ENCODE measurements around the gene KNTC1. TPM values are rescaled to one million over a fixed set of nuclear protein-coding genes. Genes with fewer than 3 reads are reported as not detected.
"Not testable (repeated sequence)": the region's sequence is repeated elsewhere in the genome, so short reads cannot be mapped to it uniquely, and the experiment has no call there.

The KNTC1 gene
- total and polyA plus RNA-seq, 7 experiments from 2014 or later: 4.0 to 102 (median 30.9) TPM

GRCh38 chr12:122563361-122563760, 36.3 kb downstream of the KNTC1 start:
- no peak for ATAC-seq
- ChIA-PET POLR2A (no interaction called here), CTCF (no interaction called here)
- no peaks in the 10 kb centered on the region for H3K4me1 Mint-ChIP-seq
- H3K9me3 ChIP-seq (ENCODE audit: control insufficient read depth in 2 of 3, low read length in 3 of 3): no peaks in the 10 kb centered on the region
- H3K27ac Mint-ChIP-seq: no peak overlapping the region
- no peak overlapping the region for H3K4me3 ChIP-seq (ENCODE audit: low read length)
- H3K27me3 ChIP-seq (ENCODE audit: control insufficient read depth in 2 of 2, insufficient read depth in 2 of 2, low read length in 2 of 2): no peaks in the 10 kb centered on the region
- H3K9me3 Mint-ChIP-seq: peaks cover 0 to 2% (median 0%) of the 10 kb centered on the region in 11 donors
- H3K27me3 Mint-ChIP-seq: no peaks in the 10 kb centered on the region
- peaks cover 6 to 32% (median 15%) of the 10 kb centered on the region in 5 donors for H3K36me3 Mint-ChIP-seq
- H3K27ac ChIP-seq (ENCODE audit: low read depth, low read length): no peak overlapping the region
- no peak overlapping the region for H3K4me3 Mint-ChIP-seq
- H3K36me3 ChIP-seq (ENCODE audit: control insufficient read depth in 2 of 3, insufficient read depth in 3 of 3, low read length in 3 of 3): peaks cover 0 to 12% (median 0%) of the 10 kb centered on the region in 3 experiments
- no peaks in the 10 kb centered on the region for H3K4me1 ChIP-seq (ENCODE audit: control insufficient read depth in 2 of 2, insufficient read depth in 2 of 2, low read length in 2 of 2)
- no peak for DNase-seq
- intact Hi-C loops (cut with micrococcal nuclease): no loop called here

DNA sequence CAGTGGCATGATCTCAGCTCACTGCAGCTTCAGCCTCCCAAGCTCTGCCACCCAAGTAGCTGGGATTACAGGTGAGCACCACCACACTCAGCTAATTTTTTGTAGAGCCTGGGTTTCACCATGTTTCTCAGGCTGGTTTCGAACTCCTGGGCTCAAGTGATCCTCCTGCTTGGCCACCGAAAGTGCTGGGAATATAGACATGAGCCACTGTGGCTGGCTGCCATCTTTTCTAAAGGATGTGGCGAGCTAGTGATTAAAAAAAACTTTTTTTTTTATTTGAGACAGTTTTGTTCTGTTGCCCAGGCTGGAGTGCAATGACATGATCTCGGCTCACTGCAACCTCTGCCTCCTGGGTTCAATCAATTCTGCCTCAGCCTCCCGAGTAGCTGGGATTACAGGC, 39.8 kb downstream of the KNTC1 start:
- H3K9me3 ChIP-seq (ENCODE audit: control insufficient read depth in 2 of 3, low read length in 3 of 3); H3K27ac Mint-ChIP-seq; H3K27me3 Mint-ChIP-seq; H3K4me1 ChIP-seq (ENCODE audit: control insufficient read depth in 2 of 2, insufficient read depth in 2 of 2, low read length in 2 of 2); H3K4me3 ChIP-seq (ENCODE audit: low read length); H3K4me3 Mint-ChIP-seq; ATAC-seq; H3K27me3 ChIP-seq (ENCODE audit: control insufficient read depth in 2 of 2, insufficient read depth in 2 of 2, low read length in 2 of 2); intact Hi-C loops (cut with micrococcal nuclease); H3K27ac ChIP-seq (ENCODE audit: low read depth, low read length); H3K36me3 ChIP-seq (ENCODE audit: control insufficient read depth in 2 of 3, insufficient read depth in 3 of 3, low read length in 3 of 3); H3K4me1 Mint-ChIP-seq; H3K9me3 Mint-ChIP-seq; DNase-seq: not testable (repeated sequence)
- ChIA-PET CTCF (interaction anchor here (0.5 kb wide), 1 partner anchor 1015 kb away, joined by 3 read pairs; no protein-coding TSS in a partner anchor), POLR2A (interaction anchor here (0.9 kb wide), 1 partner anchor 17 kb away, joined by 3 read pairs; no protein-coding TSS in a partner anchor)
- peaks cover 5 to 27% (median 15%) of the 10 kb centered on the region in 5 donors for H3K36me3 Mint-ChIP-seq

GRCh38 chr12:122569288-122569687, 42.2 kb downstream of the KNTC1 start:
- Histone ChIP-seq H3K9me3 (ENCODE audit: control insufficient read depth in 2 of 3, low read length in 3 of 3) (no peaks in the 10 kb centered on the region), H3K4me1 (ENCODE audit: control insufficient read depth in 2 of 2, insufficient read depth in 2 of 2, low read length in 2 of 2) (no peaks in the 10 kb centered on the region), H3K27me3 (ENCODE audit: control insufficient read depth in 2 of 2, insufficient read depth in 2 of 2, low read length in 2 of 2) (no peaks in the 10 kb centered on the region), H3K4me3 (ENCODE audit: low read length) (no peak overlapping the region), H3K36me3 (ENCODE audit: control insufficient read depth in 2 of 3, insufficient read depth in 3 of 3, low read length in 3 of 3) (peaks cover 0 to 16% (median 11%) of the 10 kb centered on the region in 3 experiments), H3K27ac (ENCODE audit: low read depth, low read length) (no peak overlapping the region)
- no peak overlapping the region for H3K4me3 Mint-ChIP-seq
- intact Hi-C loops (cut with micrococcal nuclease): no loop called here
- POLR2A ChIA-PET: no interaction called here
- no peak for ATAC-seq
- H3K9me3 Mint-ChIP-seq: no peaks in the 10 kb centered on the region
- H3K27me3 Mint-ChIP-seq: no peaks in the 10 kb centered on the region
- H3K4me1 Mint-ChIP-seq: no peaks in the 10 kb centered on the region
- peaks cover 5 to 26% (median 17%) of the 10 kb centered on the region in 5 donors for H3K36me3 Mint-ChIP-seq
- DNase-seq: no peak
- CTCF ChIA-PET: interaction anchor here (0.7 kb wide), 1 partner anchor 100 kb away, joined by 4 read pairs; no protein-coding TSS in a partner anchor
- H3K27ac Mint-ChIP-seq: no peak overlapping the region

DNA sequence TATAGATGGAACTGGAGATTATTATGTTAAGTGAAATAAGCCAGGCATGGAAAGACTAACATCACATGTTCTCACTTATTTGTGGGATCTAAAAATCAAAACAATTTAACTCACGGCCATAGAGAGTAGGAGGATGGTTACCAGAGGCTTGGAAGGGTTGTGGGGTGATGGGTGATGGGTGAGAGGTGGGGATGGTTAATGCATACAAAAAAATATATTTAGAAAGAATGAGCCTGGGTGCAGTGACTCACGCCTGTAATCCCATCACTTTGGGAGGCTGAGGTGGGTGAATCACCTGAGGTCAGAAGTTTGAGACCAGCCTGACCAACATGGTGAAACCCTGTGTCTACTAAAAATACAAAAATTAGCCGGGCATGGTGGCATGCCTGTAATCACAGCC, 43.0 kb downstream of the KNTC1 start:
- H3K27me3 ChIP-seq (ENCODE audit: control insufficient read depth in 2 of 2, insufficient read depth in 2 of 2, low read length in 2 of 2); ATAC-seq; CTCF ChIA-PET; POLR2A ChIA-PET; DNase-seq; intact Hi-C loops (cut with micrococcal nuclease); H3K4me1 Mint-ChIP-seq; H3K9me3 ChIP-seq (ENCODE audit: control insufficient read depth in 2 of 3, low read length in 3 of 3); H3K9me3 Mint-ChIP-seq; H3K4me3 Mint-ChIP-seq; H3K4me3 ChIP-seq (ENCODE audit: low read length); H3K27me3 Mint-ChIP-seq; H3K4me1 ChIP-seq (ENCODE audit: control insufficient read depth in 2 of 2, insufficient read depth in 2 of 2, low read length in 2 of 2); H3K27ac ChIP-seq (ENCODE audit: low read depth, low read length): not testable (repeated sequence)
- H3K36me3 ChIP-seq (ENCODE audit: control insufficient read depth in 2 of 3, insufficient read depth in 3 of 3, low read length in 3 of 3): peaks cover 0 to 23% (median 11%) of the 10 kb centered on the region in 3 experiments
- peak overlapping the region in 1 of 9 donors; percentile 21 for H3K27ac Mint-ChIP-seq
- H3K36me3 Mint-ChIP-seq: peaks cover 5 to 29% (median 17%) of the 10 kb centered on the region in 5 donors

DNA sequence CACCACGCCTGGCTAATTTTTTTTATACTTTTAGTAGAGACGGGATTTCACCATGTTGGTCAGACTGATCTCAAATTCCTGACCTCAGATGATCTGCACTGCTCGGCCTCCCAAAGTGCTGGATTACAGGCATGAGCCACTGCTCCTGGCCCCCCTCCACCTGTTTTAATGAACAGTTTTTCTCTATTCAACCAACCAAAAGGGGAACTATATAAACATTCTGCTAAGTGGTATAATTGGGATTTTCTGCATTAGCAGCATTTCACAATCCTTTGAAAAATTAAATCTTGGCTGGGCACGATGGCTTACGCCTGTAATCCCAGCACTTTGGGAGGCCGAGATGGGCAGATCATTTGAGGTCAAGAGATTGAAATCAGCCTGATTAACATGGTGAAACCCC, 44.8 kb downstream of the KNTC1 start:
- POLR2A ChIA-PET: no interaction called here
- no peak for DNase-seq
- intact Hi-C loops (cut with micrococcal nuclease): no loop called here
- no peaks in the 10 kb centered on the region for H3K4me1 Mint-ChIP-seq
- H3K4me3 Mint-ChIP-seq: no peak overlapping the region
- no peak overlapping the region for H3K27ac ChIP-seq (ENCODE audit: low read depth, low read length)
- H3K27me3 ChIP-seq (ENCODE audit: control insufficient read depth in 2 of 2, insufficient read depth in 2 of 2, low read length in 2 of 2): no peaks in the 10 kb centered on the region
- H3K9me3 Mint-ChIP-seq: no peaks in the 10 kb centered on the region
- no peak overlapping the region for H3K27ac Mint-ChIP-seq
- no peak for ATAC-seq
- peaks cover 8 to 36% (median 11%) of the 10 kb centered on the region in 3 experiments for H3K36me3 ChIP-seq (ENCODE audit: control insufficient read depth in 2 of 3, insufficient read depth in 3 of 3, low read length in 3 of 3)
- H3K9me3 ChIP-seq (ENCODE audit: control insufficient read depth in 2 of 3, low read length in 3 of 3): no peaks in the 10 kb centered on the region
- H3K36me3 Mint-ChIP-seq: peaks cover 5 to 44% (median 25%) of the 10 kb centered on the region in 5 donors
- H3K27me3 Mint-ChIP-seq: no peaks in the 10 kb centered on the region
- CTCF ChIA-PET: no interaction called here
- H3K4me1 ChIP-seq (ENCODE audit: control insufficient read depth in 2 of 2, insufficient read depth in 2 of 2, low read length in 2 of 2): no peaks in the 10 kb centered on the region
- H3K4me3 ChIP-seq (ENCODE audit: low read length): no peak overlapping the region

- H3K4me1 Mint-ChIP-seq; ATAC-seq; H3K4me3 Mint-ChIP-seq; DNase-seq; H3K4me3 ChIP-seq (ENCODE audit: low read length); H3K27me3 Mint-ChIP-seq; H3K9me3 ChIP-seq (ENCODE audit: control insufficient read depth in 2 of 3, low read length in 3 of 3); H3K9me3 Mint-ChIP-seq; H3K27me3 ChIP-seq (ENCODE audit: control insufficient read depth in 2 of 2, insufficient read depth in 2 of 2, low read length in 2 of 2); POLR2A ChIA-PET; intact Hi-C loops (cut with micrococcal nuclease); CTCF ChIA-PET; H3K4me1 ChIP-seq (ENCODE audit: control insufficient read depth in 2 of 2, insufficient read depth in 2 of 2, low read length in 2 of 2); H3K27ac ChIP-seq (ENCODE audit: low read depth, low read length): not testable (repeated sequence)
- peaks cover 10 to 29% (median 27%) of the 10 kb centered on the region in 5 donors for H3K36me3 Mint-ChIP-seq
- peaks cover 0 to 17% (median 9%) of the 10 kb centered on the region in 3 experiments for H3K36me3 ChIP-seq (ENCODE audit: control insufficient read depth in 2 of 3, insufficient read depth in 3 of 3, low read length in 3 of 3)
- H3K27ac Mint-ChIP-seq: peak overlapping the region in 1 of 9 donors; percentile 16
These were observed 56.2 kb downstream of the KNTC1 start for GRCh38 chr12:122583294-122583693.

DNA sequence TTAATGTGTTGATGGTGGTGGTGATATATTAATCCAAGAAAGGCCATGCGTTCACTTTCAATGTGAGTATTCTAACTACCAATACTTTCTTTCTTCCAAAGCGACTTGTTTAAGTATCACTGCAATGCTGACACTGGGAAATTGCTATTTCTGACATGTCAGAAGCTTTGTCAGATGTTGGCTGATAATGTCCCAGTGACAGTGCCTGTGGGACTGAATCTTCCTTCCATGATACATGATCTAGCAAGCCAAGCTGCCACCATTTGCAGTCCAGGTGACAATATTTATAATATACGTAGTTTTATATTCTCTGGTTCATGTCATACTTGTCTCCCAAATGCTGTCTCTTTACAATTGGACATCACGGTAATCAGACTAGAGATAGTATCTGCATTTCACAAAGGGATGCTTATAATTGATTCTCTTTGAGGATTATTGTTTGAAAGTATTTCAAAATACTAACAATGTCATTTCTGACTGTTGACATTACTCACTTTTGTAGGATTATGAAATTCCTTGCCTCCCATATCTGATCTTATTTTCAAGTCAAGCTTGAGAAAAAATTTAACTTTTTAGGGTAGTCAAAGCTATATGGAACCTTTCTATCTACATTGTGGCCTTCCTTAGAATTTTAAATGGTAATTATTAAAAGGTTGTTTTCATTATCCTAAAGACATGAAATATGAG, 57.3 kb downstream of the KNTC1 start:
- POLR2A ChIA-PET: no interaction called here

More for the DNA sequence above, 57.3 kb downstream of the KNTC1 start:
- Histone ChIP-seq H3K4me1 (ENCODE audit: control insufficient read depth in 2 of 2, insufficient read depth in 2 of 2, low read length in 2 of 2) (no peaks in the 10 kb centered on the region), H3K4me3 (ENCODE audit: low read length) (no peak overlapping the region), H3K9me3 (ENCODE audit: control insufficient read depth in 2 of 3, low read length in 3 of 3) (no peaks in the 10 kb centered on the region), H3K27ac (ENCODE audit: low read depth, low read length) (no peak overlapping the region), H3K27me3 (ENCODE audit: control insufficient read depth in 2 of 2, insufficient read depth in 2 of 2, low read length in 2 of 2) (no peaks in the 10 kb centered on the region), H3K36me3 (ENCODE audit: control insufficient read depth in 2 of 3, insufficient read depth in 3 of 3, low read length in 3 of 3) (peaks cover 0 to 17% (median 9%) of the 10 kb centered on the region in 3 experiments)
- intact Hi-C loops (cut with micrococcal nuclease): no loop called here
- Mint-ChIP-seq H3K27me3 (no peaks in the 10 kb centered on the region), H3K4me1 (no peaks in the 10 kb centered on the region), H3K27ac (no peak overlapping the region), H3K4me3 (no peak overlapping the region), H3K36me3 (peaks cover 10 to 28% (median 22%) of the 10 kb centered on the region in 5 donors), H3K9me3 (no peaks in the 10 kb centered on the region)
- CTCF ChIA-PET: no interaction called here
- ATAC-seq: no peak
- no peak for DNase-seq
